Raji (cell line): ENCODE measurements around the gene FOXO1.

Experiments used
- POLR2A ChIP-seq: IDR thresholded peaks from 2 replicates; pipeline ENCODE4 v1.6.1; 2011; ENCODE audit warnings: low read depth, low read length, control low read depth; ENCODE audit not compliant: insufficient read depth

FOXO1 gene

GRCh38 chr13:40609972-40610726 is 56.3 kb downstream of the FOXO1 start:
- no peak for TF ChIP-seq POLR2A

GRCh38 chr13:40608308-40608707 is 58.1 kb downstream of the FOXO1 start:
- TF ChIP-seq POLR2A, result no peak

- no peak for TF ChIP-seq POLR2A
Observed at GRCh38 chr13:40605573-40605972, 60.9 kb downstream of the FOXO1 start.

GRCh38 chr13:40604135-40604534 is 62.3 kb downstream of the FOXO1 start:
- no peak for TF ChIP-seq POLR2A

GRCh38 chr13:40600149-40600751 is 66.2 kb downstream of the FOXO1 start:
- TF ChIP-seq POLR2A, result no peak

- no peak for TF ChIP-seq POLR2A
Observed at GRCh38 chr13:40599747-40600146, 66.7 kb downstream of the FOXO1 start.

- TF ChIP-seq POLR2A, result no peak
Observed at GRCh38 chr13:40599124-40599523, 67.3 kb downstream of the FOXO1 start.

- no peak for TF ChIP-seq POLR2A
Observed at GRCh38 chr13:40598569-40598968, 67.9 kb downstream of the FOXO1 start.

- no peak for TF ChIP-seq POLR2A
Observed at GRCh38 chr13:40597735-40598365, 68.6 kb downstream of the FOXO1 start.

GRCh38 chr13:40596484-40596883 is 70.0 kb downstream of the FOXO1 start:
- TF ChIP-seq POLR2A, result no peak

GRCh38 chr13:40595693-40596092 is 70.7 kb downstream of the FOXO1 start:
- TF ChIP-seq POLR2A, result no peak

- TF ChIP-seq POLR2A, result no peak
Observed at GRCh38 chr13:40592035-40592434, 74.4 kb downstream of the FOXO1 start.

GRCh38 chr13:40591091-40591490 is 75.3 kb downstream of the FOXO1 start:
- no peak for TF ChIP-seq POLR2A

- no peak for TF ChIP-seq POLR2A
Observed at GRCh38 chr13:40590112-40590862, 76.2 kb downstream of the FOXO1 start.

- no peak for TF ChIP-seq POLR2A
Observed at GRCh38 chr13:40589285-40590109, 76.9 kb downstream of the FOXO1 start.
